ENCODE measurements around the gene SLC10A7. TPM values are rescaled to one million over a fixed set of nuclear protein-coding genes. Genes with fewer than 3 reads are reported as not detected.

Gene SLC10A7
- total and polyA plus RNA-seq, 4 donors: 3.7 to 18.7 (median 7.6) TPM

GRCh38 chr4:146470604-146471003 lies 51.1 kb downstream of the SLC10A7 start:
- H3K27me3 ChIP-seq (ENCODE audit: control insufficient read depth in 4 of 4, insufficient read depth in 4 of 4, low read length in 3 of 4): no peaks in the 10 kb centered on the region
- no peak overlapping the region for H3K27ac ChIP-seq (ENCODE audit: low read depth in 1 of 2, low read length in 2 of 2)
- TF ChIP-seq FOXA1 (IDR thresholded peaks at IDR 0.05) (no peak), REST (IDR thresholded peaks at IDR 0.05) (no peak), ZBTB33 (IDR thresholded peaks at IDR 0.05) (no peak), HNF4G (IDR thresholded peaks at IDR 0.05) (no peak), TAF1 (conservative IDR thresholded peaks at IDR 0.05) (no peak), EGR1 (IDR thresholded peaks at IDR 0.05; ENCODE audit: low read depth in 2 of 2) (no peak), RAD21 (IDR thresholded peaks at IDR 0.05) (no peak), YY1 (IDR thresholded peaks at IDR 0.05) (no peak), JUND (IDR thresholded peaks at IDR 0.05) (no peak), GABPA (IDR thresholded peaks at IDR 0.05 in 1 of 2, conservative IDR thresholded peaks at IDR 0.05 in 1 of 2) (no peak), NR2F2 (IDR thresholded peaks at IDR 0.05) (no peak), RXRA (IDR thresholded peaks at IDR 0.05) (no peak), HNF4A (conservative IDR thresholded peaks at IDR 0.05) (no peak), ATF3 (IDR thresholded peaks at IDR 0.05) (no peak), SP1 (IDR thresholded peaks at IDR 0.05) (no peak)
- TF ChIP-seq, protein P1, sequence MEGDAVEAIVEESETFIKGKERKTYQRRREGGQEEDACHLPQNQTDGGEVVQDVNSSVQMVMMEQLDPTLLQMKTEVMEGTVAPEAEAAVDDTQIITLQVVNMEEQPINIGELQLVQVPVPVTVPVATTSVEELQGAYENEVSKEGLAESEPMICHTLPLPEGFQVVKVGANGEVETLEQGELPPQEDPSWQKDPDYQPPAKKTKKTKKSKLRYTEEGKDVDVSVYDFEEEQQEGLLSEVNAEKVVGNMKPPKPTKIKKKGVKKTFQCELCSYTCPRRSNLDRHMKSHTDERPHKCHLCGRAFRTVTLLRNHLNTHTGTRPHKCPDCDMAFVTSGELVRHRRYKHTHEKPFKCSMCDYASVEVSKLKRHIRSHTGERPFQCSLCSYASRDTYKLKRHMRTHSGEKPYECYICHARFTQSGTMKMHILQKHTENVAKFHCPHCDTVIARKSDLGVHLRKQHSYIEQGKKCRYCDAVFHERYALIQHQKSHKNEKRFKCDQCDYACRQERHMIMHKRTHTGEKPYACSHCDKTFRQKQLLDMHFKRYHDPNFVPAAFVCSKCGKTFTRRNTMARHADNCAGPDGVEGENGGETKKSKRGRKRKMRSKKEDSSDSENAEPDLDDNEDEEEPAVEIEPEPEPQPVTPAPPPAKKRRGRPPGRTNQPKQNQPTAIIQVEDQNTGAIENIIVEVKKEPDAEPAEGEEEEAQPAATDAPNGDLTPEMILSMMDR (IDR thresholded peaks at IDR 0.05; ENCODE audit: low read depth, low read length, missing input control): no peak
- H3K9ac ChIP-seq (ENCODE audit: low read depth in 1 of 2, low read length in 2 of 2): no peak overlapping the region
- H3K36me3 ChIP-seq (ENCODE audit: control insufficient read depth in 4 of 4, insufficient read depth in 3 of 4, low read depth in 1 of 4, low read length in 3 of 4): no peaks in the 10 kb centered on the region
- no peaks in the 10 kb centered on the region for H3K4me1 ChIP-seq (ENCODE audit: control insufficient read depth in 4 of 4, insufficient read depth in 4 of 4, low read length in 3 of 4)
- DNase-seq (ENCODE audit: low spot score): no peak
- no peak overlapping the region for H3K4me3 ChIP-seq (ENCODE audit: low read depth in 1 of 3, low read length in 3 of 3)
- H3K9me3 ChIP-seq (ENCODE audit: control insufficient read depth in 4 of 4, low read length in 3 of 4): no peaks in the 10 kb centered on the region

- Histone ChIP-seq H3K27me3 (ENCODE audit: control insufficient read depth in 4 of 4, insufficient read depth in 4 of 4, low read length in 3 of 4) (no peaks in the 10 kb centered on the region), H3K27ac (ENCODE audit: low read depth in 1 of 2, low read length in 2 of 2) (no peak overlapping the region), H3K9ac (ENCODE audit: low read depth in 1 of 2, low read length in 2 of 2) (no peak overlapping the region), H3K4me1 (ENCODE audit: control insufficient read depth in 4 of 4, insufficient read depth in 4 of 4, low read length in 3 of 4) (no peaks in the 10 kb centered on the region), H3K4me3 (ENCODE audit: low read depth in 1 of 3, low read length in 3 of 3) (no peak overlapping the region), H3K36me3 (ENCODE audit: control insufficient read depth in 4 of 4, insufficient read depth in 3 of 4, low read depth in 1 of 4, low read length in 3 of 4) (no peaks in the 10 kb centered on the region), H3K9me3 (ENCODE audit: control insufficient read depth in 4 of 4, low read length in 3 of 4) (no peaks in the 10 kb centered on the region)
- no peak for DNase-seq (ENCODE audit: low spot score)
- 96% methylated on average over 1 of the region's 1 CpG for WGBS
- TF ChIP-seq FOXA2 (IDR thresholded peaks at IDR 0.05): no peak
Measured at GRCh38 chr4:146469022-146469421, 52.7 kb downstream of the SLC10A7 start.
